Suppressor macrophage (primary cell): Measurements from ENCODE around the gene ADAMTS17.

Source experiments
- DNase-seq, 4 experiments: peaks; one replicate each; pipeline ENCODE4 v3.0.0-alpha.2; 2020 to 2022
- total RNA-seq, 17 experiments: gene quantifications; one replicate each; lab custom pipeline; 2026; ENCODE audit warnings: mixed read lengths in 6 of 17, inconsistent platforms in 3 of 17; lab: John Stamatoyannopoulos, UW

The ADAMTS17 gene, protein sequence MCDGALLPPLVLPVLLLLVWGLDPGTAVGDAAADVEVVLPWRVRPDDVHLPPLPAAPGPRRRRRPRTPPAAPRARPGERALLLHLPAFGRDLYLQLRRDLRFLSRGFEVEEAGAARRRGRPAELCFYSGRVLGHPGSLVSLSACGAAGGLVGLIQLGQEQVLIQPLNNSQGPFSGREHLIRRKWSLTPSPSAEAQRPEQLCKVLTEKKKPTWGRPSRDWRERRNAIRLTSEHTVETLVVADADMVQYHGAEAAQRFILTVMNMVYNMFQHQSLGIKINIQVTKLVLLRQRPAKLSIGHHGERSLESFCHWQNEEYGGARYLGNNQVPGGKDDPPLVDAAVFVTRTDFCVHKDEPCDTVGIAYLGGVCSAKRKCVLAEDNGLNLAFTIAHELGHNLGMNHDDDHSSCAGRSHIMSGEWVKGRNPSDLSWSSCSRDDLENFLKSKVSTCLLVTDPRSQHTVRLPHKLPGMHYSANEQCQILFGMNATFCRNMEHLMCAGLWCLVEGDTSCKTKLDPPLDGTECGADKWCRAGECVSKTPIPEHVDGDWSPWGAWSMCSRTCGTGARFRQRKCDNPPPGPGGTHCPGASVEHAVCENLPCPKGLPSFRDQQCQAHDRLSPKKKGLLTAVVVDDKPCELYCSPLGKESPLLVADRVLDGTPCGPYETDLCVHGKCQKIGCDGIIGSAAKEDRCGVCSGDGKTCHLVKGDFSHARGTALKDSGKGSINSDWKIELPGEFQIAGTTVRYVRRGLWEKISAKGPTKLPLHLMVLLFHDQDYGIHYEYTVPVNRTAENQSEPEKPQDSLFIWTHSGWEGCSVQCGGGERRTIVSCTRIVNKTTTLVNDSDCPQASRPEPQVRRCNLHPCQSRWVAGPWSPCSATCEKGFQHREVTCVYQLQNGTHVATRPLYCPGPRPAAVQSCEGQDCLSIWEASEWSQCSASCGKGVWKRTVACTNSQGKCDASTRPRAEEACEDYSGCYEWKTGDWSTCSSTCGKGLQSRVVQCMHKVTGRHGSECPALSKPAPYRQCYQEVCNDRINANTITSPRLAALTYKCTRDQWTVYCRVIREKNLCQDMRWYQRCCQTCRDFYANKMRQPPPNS
- 0 to 5.0 (median 0.08) reads per million in 17 experiments for total RNA-seq

DNA sequence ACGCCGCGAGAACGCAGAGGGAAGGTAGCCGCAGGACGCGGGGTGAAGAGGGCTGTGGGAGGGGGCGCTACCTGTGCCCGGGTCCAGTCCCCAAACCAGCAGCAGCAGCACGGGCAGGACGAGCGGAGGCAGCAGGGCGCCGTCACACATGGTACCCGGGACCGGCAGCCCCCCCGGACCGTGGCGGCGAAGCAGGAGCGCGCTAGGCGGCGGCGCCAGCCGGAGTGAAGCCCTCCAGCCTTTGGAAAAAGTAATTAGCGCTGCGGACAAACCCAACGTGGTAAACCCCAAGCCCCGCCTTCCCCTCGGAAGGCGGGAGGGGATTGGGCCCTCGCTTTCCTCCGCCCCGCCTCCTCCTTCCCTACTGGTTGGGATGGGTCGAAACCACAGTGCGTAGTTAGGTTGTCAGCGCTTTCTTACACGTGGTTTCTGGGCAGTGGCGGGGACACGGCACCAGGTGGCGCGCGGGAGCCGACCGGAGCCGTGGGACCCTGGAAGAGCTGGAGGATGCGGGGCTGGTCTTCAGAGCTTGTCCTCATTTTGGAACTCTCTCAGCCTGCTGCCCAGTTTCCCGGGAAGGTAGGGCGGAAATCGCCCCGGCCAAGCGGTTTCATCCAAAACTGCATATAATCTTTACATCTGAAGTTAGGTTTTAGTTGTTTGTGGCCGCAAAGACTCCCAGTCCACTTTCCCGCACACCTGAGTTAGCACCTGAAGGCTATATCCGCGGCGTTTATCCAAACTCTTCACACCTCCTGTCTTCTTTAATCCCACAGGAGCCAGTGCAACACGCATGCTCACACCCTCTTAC is at the start of gene ADAMTS17:
ADAMTS17 (minus strand) TSS at position 226 of the 811 bp plus-strand sequence; CDS start at position 150, 76 bp downstream.
- peak; percentile 96 to 97 (median 96) for DNase-seq

DNA sequence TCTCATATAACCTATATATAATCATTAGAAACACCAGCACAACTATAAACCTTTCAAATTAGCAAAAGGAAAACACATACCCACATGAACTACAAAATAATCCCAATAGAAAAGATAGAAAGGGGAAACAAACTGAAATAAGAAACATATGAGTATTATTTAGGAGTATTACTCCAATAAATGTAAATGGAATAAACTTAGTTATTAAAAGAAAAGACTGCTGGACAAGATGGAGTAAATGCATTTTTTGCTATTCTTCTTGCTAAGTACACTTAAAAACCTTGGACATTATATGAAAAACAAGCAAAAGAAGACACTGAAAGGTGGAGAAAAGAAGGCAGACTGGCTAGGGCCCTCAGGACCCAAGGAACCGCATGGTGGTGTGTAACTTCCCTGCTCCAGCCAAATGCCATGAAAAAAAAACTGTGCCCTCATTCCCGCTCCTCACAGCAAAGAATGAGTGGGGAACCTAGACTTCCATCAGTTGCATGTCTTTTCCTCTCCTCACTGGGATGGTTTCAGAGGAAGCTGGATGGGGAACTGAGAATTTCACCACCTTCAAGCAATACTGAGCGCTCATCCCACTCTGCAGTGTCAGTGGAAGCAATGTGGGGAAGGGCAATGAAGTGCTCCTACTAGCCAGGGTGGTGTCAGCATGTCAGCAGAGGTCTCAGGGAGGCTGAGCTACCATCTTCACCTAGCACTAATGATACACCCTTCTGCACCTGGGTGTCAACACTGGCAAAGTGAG is 43.7 kb upstream of the ADAMTS17 start:
- DNase-seq = peak; percentile 27 to 69 (median 54)

DNA sequence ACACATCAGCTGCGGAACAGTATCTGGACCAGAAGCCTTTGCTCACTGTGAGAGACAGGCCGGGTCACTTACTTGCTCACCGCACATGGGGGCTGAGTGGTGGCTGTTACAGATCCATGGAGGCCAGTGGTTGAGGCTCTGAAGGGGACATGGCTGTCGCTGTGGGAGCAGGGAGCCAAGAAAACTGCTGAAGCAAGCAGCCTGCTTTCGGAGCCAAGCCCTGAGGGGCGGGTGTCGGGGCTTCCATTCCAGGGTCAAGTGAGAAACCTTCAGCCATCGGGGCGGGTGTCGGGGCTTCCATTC is 42.3 kb upstream of the ADAMTS17 start:
- no peak for DNase-seq

DNA sequence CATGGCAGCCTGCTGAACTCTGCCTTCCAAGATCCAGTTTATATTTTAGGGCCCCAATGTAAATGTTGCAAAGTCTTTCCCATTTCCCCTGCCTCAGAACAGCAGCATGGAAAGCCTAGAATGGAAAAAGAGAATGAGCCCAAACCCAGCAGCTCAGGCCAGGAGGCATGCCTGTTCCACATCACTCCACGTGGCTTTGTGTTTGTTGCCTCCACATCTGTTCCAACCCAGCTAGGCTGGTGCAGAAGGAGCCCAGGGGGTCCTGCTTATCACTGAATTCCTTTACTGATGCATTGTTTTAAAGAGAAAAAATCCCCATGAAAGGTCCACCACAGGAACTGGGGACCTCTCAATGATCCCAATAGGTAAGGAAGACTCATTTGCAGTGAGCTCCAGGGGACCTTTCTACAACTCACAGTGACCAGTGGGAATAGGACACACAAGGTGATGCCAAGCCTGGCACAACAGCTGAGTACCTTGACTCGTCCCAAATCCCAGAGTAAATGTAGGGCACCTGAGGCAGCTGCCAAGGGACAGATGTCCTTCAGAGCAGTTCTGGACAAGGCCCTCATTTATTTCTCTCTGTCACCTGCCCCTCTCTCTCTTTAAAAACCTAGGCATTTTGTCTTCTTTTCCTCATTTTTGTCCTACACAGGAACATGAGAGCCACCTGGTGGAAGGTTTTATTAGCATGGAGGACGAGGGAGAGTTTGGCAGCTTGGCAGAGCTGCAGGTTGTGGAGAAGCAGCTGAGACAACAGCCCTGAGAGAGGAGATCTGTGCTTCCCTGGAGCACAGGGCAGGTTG is 41.7 kb upstream of the ADAMTS17 start:
- DNase-seq = peak; percentile 47 to 55 (median 51)

DNA sequence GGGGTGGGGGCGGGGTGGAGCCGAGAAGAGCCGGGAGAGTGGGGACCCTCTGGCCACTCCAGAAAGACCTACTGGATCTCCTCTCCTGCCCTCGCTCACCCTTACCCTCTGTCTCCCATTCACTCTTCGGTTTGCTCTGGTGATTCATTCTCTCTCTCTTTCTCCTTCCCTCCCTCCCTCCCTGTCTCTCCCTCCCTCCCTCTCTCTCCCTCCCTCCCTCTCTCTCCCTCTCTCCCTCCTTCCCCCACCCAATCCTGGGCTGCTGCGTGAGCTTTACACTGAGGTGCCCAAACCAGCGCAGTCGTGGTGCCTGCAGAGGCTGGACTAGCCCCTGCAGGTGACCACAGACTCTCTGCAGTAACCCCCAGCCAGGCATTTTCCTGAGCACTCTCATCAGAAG is 32.2 kb upstream of the ADAMTS17 start:
- DNase-seq = no peak

DNA sequence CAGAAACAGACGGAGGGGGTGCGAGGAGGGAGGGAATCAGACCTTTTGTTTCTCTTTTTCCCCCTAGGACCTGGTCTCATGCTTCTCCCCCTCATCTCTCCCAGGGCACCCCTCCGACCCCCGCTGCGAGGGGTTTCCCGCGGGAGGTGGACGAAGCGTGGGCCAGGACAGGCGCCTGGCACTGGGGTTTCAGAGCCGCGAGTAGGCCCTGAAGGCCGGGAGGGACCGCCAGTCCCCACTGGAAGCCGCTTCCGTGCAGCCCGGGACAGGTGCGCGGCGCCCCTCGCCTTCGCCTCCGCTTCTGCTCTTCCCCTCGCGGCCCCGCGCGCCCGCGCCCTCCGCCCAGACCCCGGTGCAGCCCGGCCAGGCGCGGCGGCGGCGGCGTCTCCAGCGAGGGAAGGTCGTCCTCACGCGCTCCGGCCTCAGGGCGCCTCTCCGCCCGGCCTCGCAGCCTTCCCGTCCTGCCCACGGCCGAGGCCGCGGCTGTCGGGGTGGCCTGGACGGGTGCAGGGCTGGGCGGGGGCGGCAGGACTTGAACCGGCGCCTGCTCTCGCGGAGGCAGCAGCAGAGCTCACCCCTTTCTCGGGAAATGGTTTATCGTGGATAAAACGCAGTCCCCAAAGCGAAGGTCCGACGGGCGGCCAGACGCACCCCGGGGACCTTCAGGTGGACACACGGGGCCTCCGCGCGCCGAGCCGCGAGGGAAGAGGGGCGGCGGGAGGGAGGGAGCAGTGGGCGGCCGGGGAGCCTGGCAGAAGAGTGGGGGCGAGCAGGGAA is 31.5 kb upstream of the ADAMTS17 start:
- DNase-seq = no peak

DNA sequence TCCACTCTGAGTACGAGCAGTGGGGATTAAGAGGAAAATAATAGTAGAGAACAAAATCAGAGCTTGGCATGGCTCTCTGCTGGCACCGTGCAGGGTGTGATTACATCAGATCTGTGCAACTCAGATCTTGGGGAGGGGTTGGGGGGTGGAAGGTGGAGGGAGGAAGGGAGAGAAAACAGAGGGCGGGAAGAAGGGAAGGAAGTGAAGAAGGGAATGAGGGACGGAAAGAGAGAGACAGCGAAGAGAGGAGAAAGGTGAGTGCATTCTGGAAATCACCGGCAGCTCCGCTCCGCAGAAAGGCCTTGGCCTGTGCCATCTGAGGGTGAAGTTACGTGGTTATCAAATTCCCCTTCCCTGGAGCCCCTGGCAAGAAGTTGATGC is 31.0 kb upstream of the ADAMTS17 start:
- no peak for DNase-seq

DNA sequence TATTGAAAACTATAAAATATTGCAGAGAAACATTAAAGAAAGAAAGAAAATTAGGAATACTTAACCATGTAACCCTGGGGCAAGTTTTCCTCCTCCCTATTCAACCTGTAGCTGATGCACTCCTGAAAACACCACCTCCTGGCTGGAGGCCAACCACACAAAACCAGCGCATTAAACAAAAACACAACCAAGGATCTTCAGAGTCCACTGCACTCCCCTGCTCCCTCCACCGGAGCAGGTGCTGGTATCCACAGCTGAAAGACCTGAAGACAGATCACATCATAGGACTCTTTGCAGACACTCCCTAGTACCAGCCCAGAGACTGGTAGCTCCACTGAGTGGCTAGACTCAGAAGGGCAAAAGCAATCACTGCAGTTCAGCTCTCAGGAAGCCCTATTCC is 13.6 kb upstream of the ADAMTS17 start:
- no peak for DNase-seq

DNA sequence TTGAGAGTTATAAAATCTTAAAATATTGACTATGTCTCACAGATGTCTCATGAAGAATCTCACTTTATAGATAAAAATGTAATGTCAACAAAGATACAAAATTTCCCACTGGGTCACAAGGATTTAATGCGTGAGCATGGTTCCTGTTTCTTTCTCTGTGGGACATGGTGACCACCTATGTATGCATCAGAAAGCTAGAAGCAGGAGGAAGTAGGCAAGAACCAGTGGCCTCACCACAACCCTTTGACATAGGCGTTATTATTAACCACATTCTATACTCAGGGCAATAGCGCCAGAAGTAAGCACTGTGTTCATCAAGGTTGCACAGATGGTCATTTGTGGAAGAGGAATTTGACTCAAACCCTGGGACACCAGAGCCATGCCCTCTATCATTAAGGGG is 11.7 kb upstream of the ADAMTS17 start:
- peak; percentile 73 to 91 (median 78) for DNase-seq

DNA sequence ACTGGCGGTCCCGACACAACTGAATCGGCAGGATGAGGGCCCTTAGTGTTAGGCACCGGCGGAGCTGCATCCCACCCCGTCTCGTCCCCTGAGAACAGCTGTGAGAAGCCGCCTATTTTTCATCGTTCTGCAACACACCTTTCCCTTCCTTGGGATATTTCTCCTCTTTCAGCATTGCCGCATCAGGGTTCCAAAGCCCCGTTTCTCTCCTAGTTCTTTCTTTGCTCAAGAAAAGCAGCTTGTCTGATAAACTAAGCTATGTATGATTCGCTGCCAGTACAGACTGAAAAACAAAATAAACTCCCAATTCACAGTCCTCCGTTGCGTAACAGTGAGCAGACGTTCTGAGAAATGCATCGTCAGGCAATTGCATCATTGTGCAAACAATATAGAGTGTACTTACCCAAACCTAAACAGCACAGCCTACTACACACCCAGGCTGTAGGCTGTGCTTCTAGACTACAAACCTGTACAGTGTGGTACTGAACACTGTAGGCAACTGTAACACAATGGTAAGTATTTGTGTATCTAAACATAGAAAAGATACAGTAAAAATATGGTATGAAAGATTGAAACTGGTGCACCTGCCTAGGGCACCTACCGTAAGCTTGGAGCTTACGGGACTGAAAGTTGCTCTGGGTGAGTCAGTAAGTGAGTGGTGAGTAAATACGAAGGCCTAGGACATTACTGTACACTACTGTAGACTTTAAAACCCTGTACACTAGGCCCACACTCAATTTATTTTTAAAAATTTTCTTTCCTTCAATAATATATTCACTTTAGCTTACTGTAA is 8.9 kb upstream of the ADAMTS17 start:
- DNase-seq = peak; percentile 53 to 82 (median 74)

DNA sequence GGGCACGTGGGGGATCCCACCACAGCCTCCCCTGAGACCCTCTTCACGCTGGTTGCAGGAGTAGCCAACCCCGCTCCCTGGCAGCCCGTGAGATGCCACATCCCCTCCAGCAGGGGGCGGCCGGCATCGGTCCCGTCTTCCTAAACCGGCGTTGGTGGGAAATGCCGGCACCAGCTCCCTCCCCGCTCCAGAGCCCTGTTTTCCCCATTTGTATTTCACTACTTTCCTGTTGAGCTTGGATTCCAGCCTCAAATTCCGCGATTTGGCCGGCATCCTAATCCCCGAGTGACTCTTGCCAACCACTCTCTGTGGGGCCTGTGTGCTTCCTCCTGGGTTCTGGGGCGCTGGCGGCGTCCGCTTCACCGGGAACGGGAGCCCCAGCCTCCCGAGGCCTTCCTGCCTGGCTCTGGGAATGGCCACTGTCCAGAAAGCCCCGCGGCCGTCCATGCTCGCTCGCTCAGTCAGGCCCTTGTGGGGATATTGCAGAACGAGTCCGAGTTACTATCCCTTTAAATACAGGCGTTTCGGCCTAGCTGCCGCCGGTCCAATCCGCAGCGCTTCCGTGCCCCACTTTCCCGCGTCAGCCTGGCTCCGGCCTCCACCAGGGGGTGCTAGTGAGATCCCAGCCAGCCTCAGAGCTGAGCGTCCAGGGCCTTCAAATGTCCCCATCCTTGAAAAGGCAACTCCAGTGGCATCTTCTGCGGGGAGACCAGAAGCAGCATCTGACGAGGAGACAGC is 8.1 kb upstream of the ADAMTS17 start:
- DNase-seq = peak; percentile 93 to 96 (median 95)

DNA sequence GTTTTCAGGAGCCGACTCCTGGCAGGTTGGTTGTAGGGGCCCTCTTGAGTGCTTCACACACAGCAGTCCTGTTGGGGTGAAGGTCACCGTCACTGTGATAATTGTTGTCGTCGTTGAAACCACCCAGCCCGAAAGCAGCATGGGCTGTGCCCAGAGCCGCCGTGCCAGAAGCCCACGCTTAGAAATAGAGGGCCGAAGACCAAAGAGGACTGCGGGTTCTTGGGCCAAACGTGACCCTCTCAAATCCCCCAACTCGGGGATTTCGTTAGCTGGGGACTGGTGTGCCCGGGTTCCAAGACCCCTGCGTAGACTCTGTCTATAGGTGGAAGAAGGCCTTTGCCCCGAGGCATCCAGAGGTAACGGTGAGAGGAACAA is 7.5 kb upstream of the ADAMTS17 start:
- DNase-seq = no peak

DNA sequence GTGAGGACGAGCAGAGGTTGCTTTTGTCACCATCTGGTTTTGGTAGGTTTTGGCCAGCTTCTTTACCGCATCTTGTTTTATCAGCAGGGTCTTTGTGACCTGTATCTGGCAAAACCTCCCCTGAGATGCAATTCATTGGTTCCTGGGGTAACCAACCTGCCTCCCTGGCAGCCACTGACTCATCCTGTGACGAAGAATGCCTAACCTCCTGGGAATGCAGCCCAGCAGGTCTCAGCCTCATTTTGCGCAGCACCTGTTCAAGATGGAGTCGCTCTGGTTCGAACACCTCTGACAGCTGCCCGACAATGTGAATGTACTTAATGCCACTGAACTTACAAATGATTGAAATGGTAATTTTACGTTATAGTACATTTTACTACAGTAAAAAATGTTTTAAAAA is 6.8 kb upstream of the ADAMTS17 start:
- DNase-seq = no peak

DNA sequence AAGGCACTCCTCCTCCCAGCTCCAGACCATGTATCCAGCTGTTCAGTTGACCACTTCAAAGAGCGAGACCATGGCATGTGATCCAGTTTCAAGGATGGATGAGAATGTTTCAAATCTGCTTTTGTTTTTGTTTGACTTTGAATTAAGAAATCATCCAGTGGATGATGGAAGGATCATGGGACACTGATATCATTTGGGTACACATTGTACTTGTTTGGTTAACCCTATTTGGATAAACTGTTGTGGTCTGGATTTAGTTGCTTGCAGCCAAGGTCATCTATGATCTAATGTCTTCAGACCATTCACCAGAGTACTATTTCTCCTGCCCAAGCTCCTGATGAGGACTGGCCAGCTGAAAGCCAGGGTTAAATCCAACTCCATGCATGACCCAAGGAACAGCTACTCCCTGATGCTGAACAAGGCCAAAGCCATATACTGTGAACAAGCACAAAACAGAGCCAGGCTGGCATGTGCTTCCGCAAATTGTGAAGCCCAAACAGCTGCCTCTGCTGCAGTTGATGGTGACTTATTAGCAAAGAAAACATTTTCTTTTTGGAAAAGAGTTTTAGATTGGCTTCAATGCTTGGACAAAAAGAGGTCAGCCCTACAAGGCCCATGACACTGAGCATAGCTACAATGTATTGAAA is 5.2 kb upstream of the ADAMTS17 start:
- DNase-seq = peak in 1 of 4 experiments; percentile 7

DNA sequence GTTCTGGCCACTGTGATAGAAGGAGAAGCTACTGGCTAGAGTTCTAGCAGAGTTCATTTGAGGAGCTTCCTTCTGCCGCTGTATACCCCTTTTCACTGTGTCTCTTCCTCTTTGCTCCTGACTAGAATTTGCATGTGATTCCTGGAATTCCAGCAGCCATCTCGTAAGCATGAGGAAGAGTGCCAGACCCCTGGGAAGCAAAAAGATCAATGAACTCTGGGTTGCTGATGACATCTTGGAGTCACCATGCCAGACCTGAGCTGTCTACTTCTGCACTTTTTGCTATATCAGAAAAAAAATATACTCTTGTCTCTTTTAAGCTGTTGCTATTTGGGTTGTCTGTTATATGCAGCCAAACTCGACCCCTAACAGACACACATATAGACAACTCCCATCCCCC is 3.7 kb upstream of the ADAMTS17 start:
- no peak for DNase-seq

DNA sequence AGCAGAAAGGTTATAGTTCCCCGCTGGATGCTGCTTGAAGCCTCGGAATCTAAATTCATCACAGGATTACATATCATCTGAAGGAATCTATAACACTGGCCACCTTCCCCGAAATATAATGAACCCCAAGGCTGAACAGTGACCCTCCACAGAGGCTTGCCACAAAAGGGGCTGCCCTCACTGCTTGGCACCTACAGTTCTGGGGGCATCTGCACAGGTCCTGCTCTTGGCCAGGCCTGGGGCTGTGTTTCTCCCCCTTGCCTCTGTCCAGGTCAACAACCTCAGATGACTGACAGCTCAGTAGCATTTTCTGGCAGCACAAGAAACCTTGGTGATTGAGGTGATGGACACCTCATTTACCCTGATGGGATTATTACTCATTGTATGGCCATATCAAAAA is 1.5 kb upstream of the ADAMTS17 start:
- DNase-seq = no peak

DNA sequence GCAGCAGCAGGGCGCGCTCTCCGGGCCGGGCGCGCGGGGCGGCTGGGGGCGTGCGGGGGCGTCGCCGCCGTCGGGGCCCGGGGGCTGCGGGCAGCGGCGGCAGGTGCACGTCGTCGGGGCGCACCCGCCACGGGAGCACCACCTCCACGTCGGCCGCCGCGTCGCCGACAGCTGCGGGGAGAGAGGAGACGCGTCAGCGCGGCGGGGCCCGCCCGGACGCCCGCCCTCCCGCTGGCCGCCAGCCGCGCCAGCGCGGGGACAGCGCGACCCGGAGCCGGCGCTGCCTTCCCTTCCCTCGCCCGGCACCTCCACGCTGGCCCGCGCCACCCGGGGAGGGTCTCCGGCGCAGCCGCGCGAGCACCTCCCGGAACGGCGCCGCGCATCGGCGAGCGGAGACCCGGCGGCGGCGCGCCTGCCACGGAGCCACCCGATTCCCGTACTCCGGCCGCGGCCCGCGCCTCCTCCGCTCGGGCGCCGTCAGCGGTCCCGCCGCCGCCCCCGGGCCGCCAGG is 481 bp downstream of the ADAMTS17 start:
- DNase-seq = peak in 3 of 4 experiments; percentile 10 to 51 (median 35)
